SU-DHL-6 (cell line): ENCODE results near the gene MT1A.

Experiments
- EZH2phosphoT487 ChIP-seq: fragments of 200-600 bp; sonication (generic), shearing (Covaris generic); conservative IDR thresholded peaks from 2 replicates; pipeline ENCODE4 v1.6.1; 2018; ENCODE audit warnings: mild to moderate bottlenecking, antibody characterized with exemption, low read length, moderate library complexity, mixed read lengths
- TF ChIP-seq, protein P1 (sequence below): fragments of 200-600 bp; sonication (generic); IDR thresholded peaks from one replicate; pipeline ENCODE4 v1.5.1; 2017; ENCODE audit warnings: antibody characterized with exemption, mild to moderate bottlenecking, low read length, moderate library complexity; ENCODE audit not compliant: insufficient read depth, poor library complexity, severe bottlenecking

DNA sequence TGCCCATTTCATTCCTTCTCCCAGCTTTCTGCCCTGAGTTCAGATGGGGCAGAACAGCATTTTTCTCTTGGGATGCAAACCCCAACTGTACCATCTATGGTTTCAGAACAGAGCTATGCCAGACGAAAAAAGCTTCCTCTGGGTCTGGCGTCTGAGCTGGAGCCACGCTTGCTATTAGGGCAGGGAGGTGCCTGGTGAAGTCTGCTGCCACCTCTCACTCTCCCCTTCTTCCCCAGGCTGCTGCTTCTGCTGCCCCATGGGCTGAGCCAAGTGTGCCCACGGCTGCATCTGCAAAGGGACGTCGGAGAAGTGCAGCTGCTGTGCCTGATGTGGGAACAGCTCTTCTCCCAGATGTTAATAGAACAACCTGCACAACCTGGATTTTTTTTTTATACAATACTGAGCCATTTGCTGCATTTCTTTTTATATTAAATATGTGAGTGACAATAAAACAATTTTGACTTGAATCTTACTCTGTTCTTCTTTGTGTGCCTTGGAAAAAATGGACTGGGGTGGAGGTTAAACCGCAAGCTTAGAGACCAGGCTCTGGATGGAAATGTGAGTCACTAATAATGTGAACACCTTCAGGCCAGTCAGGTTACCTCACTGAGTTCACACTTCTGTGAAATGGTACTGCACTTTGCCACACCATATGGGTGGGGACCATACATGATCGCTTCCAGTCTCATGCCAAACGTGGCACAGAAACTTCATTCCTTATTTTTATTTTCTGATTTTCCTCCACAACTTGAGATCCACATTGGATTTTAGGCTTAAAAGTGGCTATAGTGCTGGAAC is 1.7 kb upstream of the MT1A start:
- TF ChIP-seq, protein P1, sequence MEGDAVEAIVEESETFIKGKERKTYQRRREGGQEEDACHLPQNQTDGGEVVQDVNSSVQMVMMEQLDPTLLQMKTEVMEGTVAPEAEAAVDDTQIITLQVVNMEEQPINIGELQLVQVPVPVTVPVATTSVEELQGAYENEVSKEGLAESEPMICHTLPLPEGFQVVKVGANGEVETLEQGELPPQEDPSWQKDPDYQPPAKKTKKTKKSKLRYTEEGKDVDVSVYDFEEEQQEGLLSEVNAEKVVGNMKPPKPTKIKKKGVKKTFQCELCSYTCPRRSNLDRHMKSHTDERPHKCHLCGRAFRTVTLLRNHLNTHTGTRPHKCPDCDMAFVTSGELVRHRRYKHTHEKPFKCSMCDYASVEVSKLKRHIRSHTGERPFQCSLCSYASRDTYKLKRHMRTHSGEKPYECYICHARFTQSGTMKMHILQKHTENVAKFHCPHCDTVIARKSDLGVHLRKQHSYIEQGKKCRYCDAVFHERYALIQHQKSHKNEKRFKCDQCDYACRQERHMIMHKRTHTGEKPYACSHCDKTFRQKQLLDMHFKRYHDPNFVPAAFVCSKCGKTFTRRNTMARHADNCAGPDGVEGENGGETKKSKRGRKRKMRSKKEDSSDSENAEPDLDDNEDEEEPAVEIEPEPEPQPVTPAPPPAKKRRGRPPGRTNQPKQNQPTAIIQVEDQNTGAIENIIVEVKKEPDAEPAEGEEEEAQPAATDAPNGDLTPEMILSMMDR = no peak
- no peak for TF ChIP-seq EZH2phosphoT487
